ENCODE data around the gene PELI1.
"Not testable (repeated sequence)": the region's sequence is repeated elsewhere in the genome, so short reads cannot be mapped to it uniquely, and the experiment has no call there.

PELI1 gene

GRCh38 chr2:64079688-64080087 lies 64.5 kb downstream of the PELI1 start:
- DNase-seq: not testable (repeated sequence)

- DNase-seq: not testable (repeated sequence)
These were observed 67.4 kb downstream of the PELI1 start for GRCh38 chr2:64076828-64077227.

DNA sequence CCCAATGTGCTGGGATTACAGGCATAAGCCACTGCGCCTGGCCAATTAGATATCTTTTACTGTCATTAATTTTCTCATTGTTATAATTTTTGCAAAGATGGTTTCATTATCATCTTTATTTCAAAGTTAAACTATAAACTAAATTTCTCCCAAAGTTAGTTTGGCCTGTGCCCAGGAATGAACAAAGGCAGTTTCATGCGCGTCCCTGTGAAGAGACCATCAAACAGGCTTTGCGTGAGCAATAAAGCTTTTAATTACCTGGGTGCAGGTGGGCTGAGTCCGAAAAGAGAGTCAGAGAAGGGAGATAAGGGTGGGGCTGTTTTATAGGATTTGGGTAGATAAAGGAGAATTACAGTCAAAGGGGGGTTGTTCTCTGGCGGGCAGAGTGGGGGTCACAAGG lies 69.6 kb downstream of the PELI1 start:
- not testable (repeated sequence) for DNase-seq

GRCh38 chr2:64067326-64067725 lies 76.9 kb downstream of the PELI1 start:
- DNase-seq: no peak

DNA sequence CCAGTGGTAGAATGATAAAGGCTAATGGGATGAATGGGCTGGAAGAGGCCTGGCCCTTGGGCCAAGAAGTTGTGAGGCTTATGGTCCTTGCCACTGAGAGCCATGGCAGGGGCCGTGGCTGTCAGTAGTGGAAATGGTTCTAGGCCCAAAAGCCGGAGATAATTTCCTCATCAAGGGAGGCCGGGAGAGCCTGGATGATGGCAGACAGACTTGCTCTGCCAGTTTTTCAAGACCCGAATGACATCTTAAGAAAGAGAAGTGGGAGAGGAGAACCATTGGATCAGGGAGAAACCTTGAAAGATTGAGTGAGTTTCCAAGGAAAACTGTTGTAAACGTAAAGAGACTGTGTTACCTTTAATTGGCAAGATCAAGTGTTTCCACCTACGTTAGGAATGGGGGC lies 78.7 kb downstream of the PELI1 start:
- DNase-seq: no peak

- DNase-seq: no peak
These were observed 80.3 kb downstream of the PELI1 start for GRCh38 chr2:64063924-64064331.

DNA sequence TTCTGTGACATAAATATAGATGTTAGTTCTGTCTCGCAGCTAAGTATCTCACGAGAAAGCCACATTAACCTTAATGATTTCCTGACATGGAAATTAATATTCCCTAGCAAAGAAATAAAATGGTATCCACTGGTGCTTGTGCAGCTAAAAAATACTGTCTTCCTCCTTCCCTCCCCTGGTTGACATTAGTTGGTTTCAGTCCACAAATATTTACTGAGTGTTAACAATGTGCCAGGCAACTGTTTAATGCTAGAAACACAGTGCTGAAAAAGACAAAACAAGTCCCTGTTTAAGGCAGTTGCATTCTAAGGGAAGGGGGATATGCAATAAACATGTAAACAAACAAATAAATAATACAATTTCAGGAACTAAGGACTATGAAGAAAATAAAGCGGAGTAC lies 80.8 kb downstream of the PELI1 start:
- no peak for DNase-seq

DNA sequence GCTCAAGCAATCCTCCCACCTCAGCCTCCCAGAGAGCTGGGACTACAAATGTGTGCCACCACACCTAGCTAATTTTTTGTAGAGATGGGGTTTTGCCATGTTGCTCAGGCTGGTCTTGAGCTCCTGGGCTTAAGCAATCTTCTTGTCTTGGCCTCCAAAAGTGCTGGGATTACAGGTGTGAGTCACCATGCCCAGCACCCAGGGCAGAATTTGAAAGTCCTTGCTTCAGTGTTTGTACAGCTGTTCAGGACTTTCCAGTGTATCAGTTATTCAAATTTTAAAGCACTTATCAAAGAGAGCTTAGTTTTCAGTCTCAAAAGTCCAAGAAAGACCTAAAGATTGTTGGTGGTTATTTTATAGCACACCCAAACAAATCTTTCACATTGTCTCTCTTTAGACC lies 81.4 kb downstream of the PELI1 start:
- DNase-seq: no peak

DNA sequence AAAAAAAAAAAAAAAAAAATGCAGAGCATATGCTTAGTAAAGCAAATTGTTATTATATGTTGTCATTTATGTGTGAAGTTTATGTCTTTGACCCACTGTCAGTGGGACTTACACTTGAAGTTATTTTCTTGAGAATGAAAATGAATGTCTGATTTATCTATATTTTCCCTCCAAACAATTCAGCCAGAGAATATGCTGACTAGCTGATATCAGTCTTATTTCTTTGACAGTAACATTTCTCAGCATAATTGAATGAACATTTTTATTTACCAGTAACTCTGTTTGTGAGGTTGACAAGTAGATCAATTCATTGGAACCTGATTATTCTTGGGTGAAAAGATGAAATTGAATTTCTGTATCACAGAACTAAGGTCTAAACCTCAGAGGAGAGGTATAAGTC lies 85.0 kb downstream of the PELI1 start:
- no peak for DNase-seq

- DNase-seq: no peak
These were observed 88.2 kb downstream of the PELI1 start for GRCh38 chr2:64056021-64056420.

- no peak for DNase-seq
These were observed 89.9 kb downstream of the PELI1 start for GRCh38 chr2:64054161-64054915.

DNA sequence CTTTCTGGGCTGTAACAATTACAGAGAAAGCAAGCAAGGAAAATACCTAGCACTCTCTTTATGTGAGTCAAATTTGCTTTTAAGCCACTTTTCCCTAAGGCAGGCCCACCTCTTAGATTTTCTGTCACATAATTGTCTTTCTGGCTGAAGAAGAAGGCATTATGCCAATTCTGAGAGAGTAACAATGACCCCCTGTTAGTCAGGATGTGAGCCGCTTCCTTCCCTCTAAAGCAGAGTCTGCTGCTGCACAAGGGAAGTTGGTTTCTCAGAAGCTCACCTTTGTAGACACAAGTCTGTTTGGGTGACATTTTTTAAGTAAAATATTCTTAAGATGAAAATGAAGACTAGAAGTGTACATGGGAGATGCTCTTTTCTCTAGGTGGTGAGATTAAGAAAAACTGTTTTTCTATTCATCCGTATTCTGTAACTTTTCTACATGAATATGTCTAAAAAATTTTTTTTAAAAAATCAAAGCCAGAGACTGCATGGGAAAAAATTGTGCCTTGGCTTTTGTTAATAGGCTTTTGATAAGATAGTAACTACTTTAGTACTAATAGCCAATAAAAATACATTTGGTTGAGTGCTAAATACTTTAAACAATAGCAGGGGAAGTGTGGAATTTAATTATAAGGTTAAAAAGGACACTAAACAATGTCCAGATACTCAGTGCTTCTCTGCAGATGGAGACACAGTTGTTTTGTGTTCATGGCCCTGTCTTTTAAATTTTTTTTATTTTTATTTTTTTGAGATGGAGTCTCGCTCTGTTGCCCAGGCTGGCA lies 91.6 kb downstream of the PELI1 start:
- no peak for DNase-seq

DNA sequence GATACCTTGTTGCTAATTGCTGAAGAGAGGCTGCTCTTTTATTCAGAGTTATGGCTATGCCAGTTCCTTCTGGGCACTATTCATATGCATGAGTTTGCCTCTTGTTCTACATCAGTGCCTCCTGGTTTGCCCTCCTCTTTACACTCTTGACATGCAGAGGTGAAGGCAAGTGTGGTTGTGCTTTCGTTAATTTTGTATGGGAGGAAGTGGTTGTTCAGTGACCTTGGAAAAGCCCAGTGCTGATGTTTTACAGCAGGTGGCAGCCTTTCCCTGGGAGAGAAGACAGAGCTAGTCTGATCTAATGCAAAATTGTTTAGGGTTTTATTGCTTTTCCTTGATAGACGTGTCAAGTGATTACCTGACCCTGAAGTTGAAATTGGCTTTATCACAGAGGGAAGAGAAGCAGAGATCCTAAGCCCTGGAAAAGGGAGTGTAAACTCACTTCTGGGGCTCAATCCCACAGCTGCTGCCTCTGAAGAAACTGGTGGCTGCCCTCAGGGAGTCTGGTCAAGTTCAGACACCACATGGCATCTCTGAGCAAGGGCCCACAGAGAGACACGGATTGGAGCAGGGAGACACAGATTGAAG lies 94.5 kb downstream of the PELI1 start:
- DNase-seq: peak; percentile 33

DNA sequence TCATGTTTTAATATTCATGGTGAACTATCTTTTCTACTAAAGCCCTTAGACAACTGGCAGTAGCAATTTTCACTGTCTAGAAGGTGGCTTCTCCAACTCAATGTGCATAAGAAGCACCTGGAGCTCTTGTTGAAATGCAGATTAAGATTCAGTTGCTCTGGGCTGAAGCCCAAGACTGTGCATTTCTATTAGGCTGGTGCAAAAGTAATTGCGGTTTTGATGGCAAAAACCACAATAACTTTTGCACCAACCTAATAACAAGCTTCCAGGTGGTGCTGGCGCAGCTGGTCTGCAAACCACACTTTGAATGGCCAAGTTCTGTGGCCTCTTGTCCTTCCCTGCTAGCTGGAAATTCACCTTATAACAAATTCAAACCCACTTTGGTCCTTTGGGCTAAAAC lies 98.3 kb downstream of the PELI1 start:
- DNase-seq: no peak
